HCT116 (cell line): ENCODE results near the gene GNG4.

Experiments
- EGR1 ChIP-seq: IDR thresholded peaks from 2 replicates; pipeline ENCODE4 v1.6.1; 2012; ENCODE audit warnings: low read depth
- EZH2 ChIP-seq: fragments of 200-600 bp; sonication (generic); IDR thresholded peaks from 2 replicates; pipeline ENCODE4 v1.6.1; 2017; ENCODE audit warnings: antibody characterized with exemption, mixed run types
- EZH2phosphoT487 ChIP-seq: fragments of 200-600 bp; IDR thresholded peaks from 2 replicates; pipeline ENCODE4 v1.6.1; 2018; ENCODE audit warnings: antibody characterized with exemption, borderline replicate concordance
- POLR2A ChIP-seq: IDR thresholded peaks from 2 replicates; pipeline ENCODE4 v1.7.0; 2011; ENCODE audit warnings: borderline replicate concordance; ENCODE audit not compliant: insufficient read depth, insufficient read length; ENCODE audit errors: extremely low read depth
- RAD21 ChIP-seq: IDR thresholded peaks from 2 replicates; pipeline ENCODE4 v1.6.1; 2012; ENCODE audit warnings: low read depth, mild to moderate bottlenecking
- TCF7L2 ChIP-seq: IDR thresholded peaks from 2 replicates; pipeline ENCODE4 v1.7.0; 2011; ENCODE audit warnings: borderline replicate concordance, inconsistent platforms; ENCODE audit not compliant: insufficient read depth, insufficient read length; ENCODE audit errors: extremely low read depth
- YY1 ChIP-seq: IDR thresholded peaks from 2 replicates; pipeline ENCODE4 v1.6.1; 2011; ENCODE audit warnings: low read length, low read depth, moderate library complexity, mild to moderate bottlenecking; ENCODE audit not compliant: insufficient replicate concordance; ENCODE audit errors: extremely low read depth
- ZFX ChIP-seq: fragments of 450-650 bp; IDR thresholded peaks from 2 replicates; pipeline ENCODE4 v1.6.1; 2017
- TF ChIP-seq, protein P1 (sequence below), 3 experiments: fragments of 200-600 bp in 1 of 3; sonication (generic) in 1 of 3; IDR thresholded peaks in 2 of 3; conservative IDR thresholded peaks in 1 of 3; 2 replicates each; pipeline ENCODE4 v1.5.1; 2012 to 2017; ENCODE audit warnings: low read depth in 2 of 3, low read length in 2 of 3, antibody characterized with exemption in 1 of 3, borderline replicate concordance in 1 of 3, control low read depth in 1 of 3, mild to moderate bottlenecking in 1 of 3, mixed read lengths in 1 of 3, mixed run types in 1 of 3, moderate library complexity in 1 of 3; ENCODE audit not compliant: insufficient read depth in 1 of 3
- TF ChIP-seq, protein P2 (sequence below): IDR thresholded peaks from 2 replicates; pipeline ENCODE4 v1.6.1; 2012; ENCODE audit warnings: low read depth
- TF ChIP-seq, protein P3 (sequence below): IDR thresholded peaks from 2 replicates; pipeline ENCODE4 v1.6.1; 2012
- TF ChIP-seq, protein P4 (sequence below): IDR thresholded peaks from 2 replicates; pipeline ENCODE4 v1.6.1; 2012

DNA sequence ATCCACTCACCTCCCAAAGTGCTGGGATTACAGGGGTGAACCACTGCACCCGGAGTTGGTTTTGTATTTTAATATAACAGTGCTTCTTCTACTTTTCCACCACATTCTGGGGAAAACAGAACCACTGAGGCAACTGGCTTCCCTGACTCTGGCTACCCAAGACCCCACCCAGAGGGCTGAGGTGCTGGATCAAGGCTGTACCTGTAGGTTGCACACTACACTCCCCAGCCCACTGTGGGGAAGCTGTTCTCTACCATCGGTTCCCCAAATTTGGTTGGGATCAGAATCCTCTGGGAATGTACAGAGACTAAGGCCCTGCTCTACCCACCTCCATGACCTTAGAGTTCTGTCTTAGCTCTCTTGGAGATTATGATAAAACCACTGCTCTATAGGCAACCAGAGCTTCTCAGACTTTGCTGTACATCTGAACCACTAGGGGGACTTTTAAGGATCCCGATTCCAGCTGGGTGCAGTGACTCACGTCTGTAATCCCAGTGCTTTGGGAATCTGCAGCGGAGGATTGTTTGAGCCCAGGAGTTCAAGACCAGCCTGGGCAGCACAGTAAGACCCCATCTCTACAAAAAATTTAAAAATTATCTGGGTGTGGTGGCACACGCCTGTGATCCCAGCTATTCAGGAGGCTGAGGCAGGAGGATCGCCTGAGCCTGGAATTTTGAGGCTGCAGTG is 51.6 kb downstream of the GNG4 start:
- TF ChIP-seq, protein P1, sequence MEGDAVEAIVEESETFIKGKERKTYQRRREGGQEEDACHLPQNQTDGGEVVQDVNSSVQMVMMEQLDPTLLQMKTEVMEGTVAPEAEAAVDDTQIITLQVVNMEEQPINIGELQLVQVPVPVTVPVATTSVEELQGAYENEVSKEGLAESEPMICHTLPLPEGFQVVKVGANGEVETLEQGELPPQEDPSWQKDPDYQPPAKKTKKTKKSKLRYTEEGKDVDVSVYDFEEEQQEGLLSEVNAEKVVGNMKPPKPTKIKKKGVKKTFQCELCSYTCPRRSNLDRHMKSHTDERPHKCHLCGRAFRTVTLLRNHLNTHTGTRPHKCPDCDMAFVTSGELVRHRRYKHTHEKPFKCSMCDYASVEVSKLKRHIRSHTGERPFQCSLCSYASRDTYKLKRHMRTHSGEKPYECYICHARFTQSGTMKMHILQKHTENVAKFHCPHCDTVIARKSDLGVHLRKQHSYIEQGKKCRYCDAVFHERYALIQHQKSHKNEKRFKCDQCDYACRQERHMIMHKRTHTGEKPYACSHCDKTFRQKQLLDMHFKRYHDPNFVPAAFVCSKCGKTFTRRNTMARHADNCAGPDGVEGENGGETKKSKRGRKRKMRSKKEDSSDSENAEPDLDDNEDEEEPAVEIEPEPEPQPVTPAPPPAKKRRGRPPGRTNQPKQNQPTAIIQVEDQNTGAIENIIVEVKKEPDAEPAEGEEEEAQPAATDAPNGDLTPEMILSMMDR (IDR thresholded peaks at IDR 0.05 in 2 of 3, conservative IDR thresholded peaks at IDR 0.05 in 1 of 3; ENCODE audit: borderline replicate concordance in 1 of 3, insufficient read depth in 1 of 3, low read depth in 2 of 3, low read length in 2 of 3) = peak; percentile 52 to 66 (median 63); a peak in 5 of 6 replicates
- no peak for TF ChIP-seq TCF7L2
- TF ChIP-seq, protein P2, sequence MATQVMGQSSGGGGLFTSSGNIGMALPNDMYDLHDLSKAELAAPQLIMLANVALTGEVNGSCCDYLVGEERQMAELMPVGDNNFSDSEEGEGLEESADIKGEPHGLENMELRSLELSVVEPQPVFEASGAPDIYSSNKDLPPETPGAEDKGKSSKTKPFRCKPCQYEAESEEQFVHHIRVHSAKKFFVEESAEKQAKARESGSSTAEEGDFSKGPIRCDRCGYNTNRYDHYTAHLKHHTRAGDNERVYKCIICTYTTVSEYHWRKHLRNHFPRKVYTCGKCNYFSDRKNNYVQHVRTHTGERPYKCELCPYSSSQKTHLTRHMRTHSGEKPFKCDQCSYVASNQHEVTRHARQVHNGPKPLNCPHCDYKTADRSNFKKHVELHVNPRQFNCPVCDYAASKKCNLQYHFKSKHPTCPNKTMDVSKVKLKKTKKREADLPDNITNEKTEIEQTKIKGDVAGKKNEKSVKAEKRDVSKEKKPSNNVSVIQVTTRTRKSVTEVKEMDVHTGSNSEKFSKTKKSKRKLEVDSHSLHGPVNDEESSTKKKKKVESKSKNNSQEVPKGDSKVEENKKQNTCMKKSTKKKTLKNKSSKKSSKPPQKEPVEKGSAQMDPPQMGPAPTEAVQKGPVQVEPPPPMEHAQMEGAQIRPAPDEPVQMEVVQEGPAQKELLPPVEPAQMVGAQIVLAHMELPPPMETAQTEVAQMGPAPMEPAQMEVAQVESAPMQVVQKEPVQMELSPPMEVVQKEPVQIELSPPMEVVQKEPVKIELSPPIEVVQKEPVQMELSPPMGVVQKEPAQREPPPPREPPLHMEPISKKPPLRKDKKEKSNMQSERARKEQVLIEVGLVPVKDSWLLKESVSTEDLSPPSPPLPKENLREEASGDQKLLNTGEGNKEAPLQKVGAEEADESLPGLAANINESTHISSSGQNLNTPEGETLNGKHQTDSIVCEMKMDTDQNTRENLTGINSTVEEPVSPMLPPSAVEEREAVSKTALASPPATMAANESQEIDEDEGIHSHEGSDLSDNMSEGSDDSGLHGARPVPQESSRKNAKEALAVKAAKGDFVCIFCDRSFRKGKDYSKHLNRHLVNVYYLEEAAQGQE = no peak
- peak; percentile 60 for TF ChIP-seq RAD21
- TF ChIP-seq EZH2 = no peak
- no peak for TF ChIP-seq POLR2A
- no peak for TF ChIP-seq EGR1
- no peak for TF ChIP-seq ZFX
- TF ChIP-seq, protein P3, sequence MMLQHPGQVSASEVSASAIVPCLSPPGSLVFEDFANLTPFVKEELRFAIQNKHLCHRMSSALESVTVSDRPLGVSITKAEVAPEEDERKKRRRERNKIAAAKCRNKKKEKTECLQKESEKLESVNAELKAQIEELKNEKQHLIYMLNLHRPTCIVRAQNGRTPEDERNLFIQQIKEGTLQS = no peak
- TF ChIP-seq EZH2phosphoT487 = no peak
- TF ChIP-seq, protein P4, sequence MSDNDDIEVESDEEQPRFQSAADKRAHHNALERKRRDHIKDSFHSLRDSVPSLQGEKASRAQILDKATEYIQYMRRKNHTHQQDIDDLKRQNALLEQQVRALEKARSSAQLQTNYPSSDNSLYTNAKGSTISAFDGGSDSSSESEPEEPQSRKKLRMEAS = no peak
- no peak for TF ChIP-seq YY1
